Measurements from ENCODE around the gene PSEN2.

GRCh38 chr1:226902601-226903000 is 32.2 kb downstream of the PSEN2 start:
- no peak for TF ChIP-seq EP300 (IDR thresholded peaks at IDR 0.05; ENCODE audit: borderline replicate concordance)
- no peak for TF ChIP-seq CEBPB (IDR thresholded peaks at IDR 0.05)
- TF ChIP-seq RAD21 (IDR thresholded peaks at IDR 0.05; ENCODE audit: low read depth), result no peak
- TF ChIP-seq TAF1 (IDR thresholded peaks at IDR 0.05; ENCODE audit: low read depth), result no peak
- TF ChIP-seq NFIC (IDR thresholded peaks at IDR 0.05), result no peak
- no peak for TF ChIP-seq REST (IDR thresholded peaks at IDR 0.05; ENCODE audit: low read depth)
- TF ChIP-seq TCF12 (IDR thresholded peaks at IDR 0.05; ENCODE audit: low read depth), result no peak
- no peak for TF ChIP-seq ZBTB7A (IDR thresholded peaks at IDR 0.05; ENCODE audit: low read depth)
- TF ChIP-seq YY1 (IDR thresholded peaks at IDR 0.05; ENCODE audit: low read depth), result no peak
